HepG2 (cell line): Measurements from ENCODE around the gene TRAF4. TPM values are rescaled to one million over a fixed set of nuclear protein-coding genes. Genes with fewer than 3 reads are reported as not detected.

Experiments
- FIP1L1 ChIP-seq: fragments of 200-400 bp; formaldehyde crosslinking; IDR thresholded peaks from 2 replicates; pipeline ENCODE4 v1.6.1; 2018; ENCODE audit warnings: low read depth, mild to moderate bottlenecking, low read length, moderate library complexity, borderline replicate concordance; ENCODE audit not compliant: insufficient read depth
- FLYWCH1 ChIP-seq: sonication (generic); formaldehyde crosslinking; IDR thresholded peaks from 2 replicates; pipeline ENCODE4 v1.8.1; 2023; ENCODE audit warnings: mild to moderate bottlenecking, missing genetic modification reagents
- HOMEZ ChIP-seq: IDR thresholded peaks from 2 replicates; pipeline ENCODE4 v1.6.1; 2016; ENCODE audit warnings: low read depth
- HOXA5 ChIP-seq: sonication (generic); formaldehyde crosslinking; IDR thresholded peaks from 2 replicates; pipeline ENCODE4 v1.4.0; 2020; ENCODE audit warnings: missing genetic modification reagents
- KLF16 ChIP-seq, 2 experiments: sonication (generic) in 1 of 2; formaldehyde crosslinking in 1 of 2; IDR thresholded peaks; 2 replicates each; pipeline versions ENCODE4 v1.6.1 to v1.8.0; 2016 to 2023; ENCODE audit warnings: missing genetic modification reagents in 2 of 2, missing compliant biosample characterization in 1 of 2
- MBNL3 ChIP-seq: fragments of 250-450 bp; sonication (Bioruptor Pico); conservative IDR thresholded peaks from 2 replicates; pipeline ENCODE4 v1.8.0; 2022; ENCODE audit warnings: mild to moderate bottlenecking, inconsistent platforms
- MTERF4 ChIP-seq: sonication (generic); formaldehyde crosslinking; IDR thresholded peaks from 2 replicates; pipeline ENCODE4 v1.8.0; 2023; ENCODE audit warnings: mild to moderate bottlenecking, missing genetic modification reagents
- NR2F1 ChIP-seq, 2 experiments: fragments of 450-650 bp in 1 of 2; formaldehyde crosslinking in 1 of 2; IDR thresholded peaks; 2 replicates each; pipeline versions ENCODE4 v1.5.0 to v1.6.1; 2016 to 2020; ENCODE audit warnings: mild to moderate bottlenecking in 1 of 2, missing compliant biosample characterization in 1 of 2, missing genetic modification reagents in 1 of 2, moderate library complexity in 1 of 2
- NRL ChIP-seq: sonication (generic); formaldehyde crosslinking; IDR thresholded peaks from 2 replicates; pipeline ENCODE4 v1.5.0; 2020; ENCODE audit warnings: missing genetic modification reagents, mild to moderate bottlenecking, moderate library complexity, borderline replicate concordance
- PATZ1 ChIP-seq: sonication (generic); formaldehyde crosslinking; IDR thresholded peaks from 2 replicates; pipeline ENCODE4 v1.4.0; 2020; ENCODE audit warnings: missing genetic modification reagents
- PAX8 ChIP-seq: sonication (generic); formaldehyde crosslinking; IDR thresholded peaks from 2 replicates; pipeline ENCODE4 v1.8.0; 2022; ENCODE audit warnings: mild to moderate bottlenecking, missing genetic modification reagents, borderline replicate concordance
- RCOR2 ChIP-seq: IDR thresholded peaks from 2 replicates; pipeline ENCODE4 v1.6.1; 2016; ENCODE audit warnings: missing biosample characterization, missing genetic modification reagents
- RFX1 ChIP-seq: fragments of 450-650 bp; IDR thresholded peaks from 2 replicates; pipeline ENCODE4 v1.6.1; 2017
- SUZ12 ChIP-seq: fragments of 150-350 bp; IDR thresholded peaks from 2 replicates; pipeline ENCODE4 v1.6.1; 2014; ENCODE audit warnings: low read depth, low read length
- U2AF2 ChIP-seq: fragments of 200-400 bp; formaldehyde crosslinking; IDR thresholded peaks from 2 replicates; pipeline ENCODE4 v1.6.1; 2017; ENCODE audit warnings: low read depth, mild to moderate bottlenecking, low read length
- ZC3H13 ChIP-seq: sonication (generic); formaldehyde crosslinking; IDR thresholded peaks from 2 replicates; pipeline ENCODE4 v1.8.1; 2023; ENCODE audit warnings: mild to moderate bottlenecking, missing genetic modification reagents, moderate library complexity
- ZNF431 ChIP-seq: sonication (generic); formaldehyde crosslinking; IDR thresholded peaks from 2 replicates; pipeline ENCODE4 v1.9.0; 2022; ENCODE audit warnings: missing genetic modification reagents, low read depth, mild to moderate bottlenecking, borderline replicate concordance
- ZNF441 ChIP-seq: sonication (generic); formaldehyde crosslinking; IDR thresholded peaks from 2 replicates; pipeline ENCODE4 v1.7.0; 2021; ENCODE audit warnings: missing genetic modification reagents, borderline replicate concordance
- ZNF646 ChIP-seq: sonication (generic); formaldehyde crosslinking; IDR thresholded peaks from 2 replicates; pipeline ENCODE4 v1.9.0; 2021; ENCODE audit warnings: mild to moderate bottlenecking, missing genetic modification reagents
- ZNF773 ChIP-seq: sonication (generic); formaldehyde crosslinking; IDR thresholded peaks from 2 replicates; pipeline ENCODE4 v1.4.0; 2020; ENCODE audit warnings: missing genetic modification reagents, borderline replicate concordance
- polyA plus RNA-seq, 8 experiments: library from polyadenylated mRNA; depleted of rRNA in 3 of 8; stranded (reverse) in 7 of 8; unstranded in 1 of 8; fragments of >200 nt; fragmentation: Illumina TruSeq in 4 of 8; extraction: Trizol in 4 of 8; gene quantifications; 2 replicates each; pipeline versions ENCODE4 v1.2.1 to v1.2.3, GENCODE V29; 2011 to 2016; ENCODE audit warnings: low read depth in 4 of 8, missing spikeins in 1 of 8, mixed read lengths in 1 of 8; ENCODE audit not compliant: insufficient read depth in 1 of 8
- total RNA-seq, 5 experiments: library from RNA; depleted of rRNA; stranded (reverse); fragments of >200 nt; fragmentation: Illumina TruSeq; extraction: Trizol; gene quantifications; 2 replicates each; pipeline ENCODE4 v1.2.3, GENCODE V29; 2016; ENCODE audit warnings: low read depth in 1 of 5

TRAF4 gene
- total and polyA plus RNA-seq, 2 of the 13 experiments (the other 11 are each of a cell fraction or from before 2014, with no cell fraction given) = 86.0 to 89.9 TPM

- TF ChIP-seq ZNF646 (CRISPR knock-in tag) (peak; percentile 58; the same call in 1 of the 2 replicates), HOXA5 (CRISPR knock-in tag) (no peak), KLF16 (CRISPR knock-in tag; IDR thresholded peaks at IDR 0.05) (peak in 1 of 2 experiments; percentile 69; a peak in 1 of 4 replicates), PATZ1 (CRISPR knock-in tag) (no peak), ZC3H13 (no peak), RFX1 (no peak), HOMEZ (CRISPR knock-in tag) (no peak), FLYWCH1 (CRISPR knock-in tag) (no peak), MTERF4 (CRISPR knock-in tag) (no peak), MBNL3 (CRISPR knock-in tag) (no peak), ZNF441 (CRISPR knock-in tag) (no peak), ZNF773 (CRISPR knock-in tag) (no peak), ZNF431 (CRISPR knock-in tag) (no peak), U2AF2 (no peak), RCOR2 (CRISPR knock-in tag) (no peak), NRL (no peak), FIP1L1 (no peak), NR2F1 (CRISPR knock-in tag; IDR thresholded peaks at IDR 0.05) (0 out of 4 replicates have a peak, but pooled peaks of 1 of the 2 experiments have one; percentile 18), PAX8 (no peak), SUZ12 (no peak)
Observed at GRCh38 chr17:28788100-28788499, 44.3 kb downstream of the TRAF4 start (continued).
